Measurements from ENCODE around the gene NKX1-1.

The NKX1-1 gene

GRCh38 chr4:1356181-1356998 is 49.9 kb downstream of the NKX1-1 start:
- peak; percentile 64 for DNase-seq

GRCh38 chr4:1355378-1355777 is 50.9 kb downstream of the NKX1-1 start:
- no peak for DNase-seq

DNA sequence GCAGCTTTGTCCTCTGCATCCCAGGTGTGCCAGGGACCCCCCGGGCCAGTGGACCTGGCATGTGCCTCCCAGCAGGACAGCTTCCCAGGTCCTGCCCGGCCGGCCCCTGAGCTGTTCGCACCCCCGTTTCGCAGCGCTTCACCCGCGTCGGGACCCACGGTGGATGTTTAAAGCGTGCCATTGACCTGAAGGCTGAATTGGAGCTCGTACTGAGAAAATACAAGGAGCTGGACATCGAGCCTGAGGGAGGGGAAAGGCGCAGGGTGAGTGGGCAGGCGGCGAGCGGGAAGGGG is 51.3 kb downstream of the NKX1-1 start:
- DNase-seq = no peak

DNA sequence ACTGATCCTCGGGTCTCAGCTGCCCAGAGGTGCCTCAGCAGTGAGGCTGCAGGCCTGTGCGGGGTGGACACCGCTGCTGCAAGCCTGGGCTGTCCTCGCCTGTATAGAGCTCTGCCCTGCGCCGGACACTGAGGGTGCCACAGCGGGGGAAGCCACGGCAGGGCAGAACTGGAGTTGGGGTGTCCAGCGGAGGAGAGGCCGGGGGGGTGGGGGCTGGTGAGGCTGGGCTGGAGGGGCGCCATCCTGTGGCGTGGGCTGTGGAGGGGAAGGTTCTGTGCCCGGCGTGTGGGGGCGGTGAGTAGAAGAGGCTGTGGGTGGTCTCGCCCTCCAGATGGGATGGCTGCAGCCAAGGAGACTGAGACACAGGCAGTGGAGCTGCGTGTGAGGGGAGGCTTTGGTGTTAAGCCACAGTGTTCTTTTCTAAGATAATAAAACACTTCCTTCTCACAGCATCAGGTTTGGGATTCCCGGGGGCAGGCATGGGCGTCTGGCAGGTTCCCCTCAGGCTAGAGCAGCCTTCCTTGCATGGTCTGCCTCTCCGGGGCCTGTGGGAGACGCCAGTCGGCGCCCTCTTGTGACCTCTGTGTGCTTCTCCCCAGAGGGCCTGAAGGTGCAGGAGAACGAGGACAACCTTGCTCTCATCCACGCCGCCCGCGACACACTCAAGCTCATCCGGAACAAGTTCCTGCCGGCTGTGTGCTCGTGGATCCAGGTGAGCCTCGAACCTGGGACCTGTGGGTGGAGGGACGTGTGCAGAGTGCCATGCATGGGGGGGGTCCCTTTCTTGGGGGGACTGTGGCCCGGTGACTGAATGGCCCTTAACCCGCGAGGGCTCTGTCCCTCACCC is 51.9 kb downstream of the NKX1-1 start:
- DNase-seq = no peak

GRCh38 chr4:1353186-1354055 is 52.8 kb downstream of the NKX1-1 start:
- DNase-seq = no peak

Data from hematopoietic multipotent progenitor cell treated with erythropoietin and hydrocortisone succinate and interleukin-3 and kit ligand, for 8 days (in vitro differentiated cells).